ENCODE results near the gene MGAT5.

The MGAT5 gene

GRCh38 chr2:134457765-134458472 is 204.0 kb downstream of the MGAT5 start:
- Histone ChIP-seq H3K4me1 (ENCODE audit: control insufficient read depth, insufficient read depth, low read length, poor library complexity, severe bottlenecking) (no peaks in the 10 kb centered on the region), H3K9me3 (ENCODE audit: control insufficient read depth, low read length) (no peaks in the 10 kb centered on the region), H3K4me3 (ENCODE audit: extremely low read depth, insufficient read depth, low read length, poor library complexity, severe bottlenecking) (no peak overlapping the region), H3K36me3 (ENCODE audit: control insufficient read depth, insufficient read depth, low read length) (peaks cover 5% of the 10 kb centered on the region), H3K27ac (ENCODE audit: low read depth, low read length, severe bottlenecking) (no peak overlapping the region)
- 97% methylated on average over 13 to 16 of the region's 18 CpGs for WGBS, 2 experiments (ENCODE audit: insufficient coverage in 2 of 2)

- WGBS, 2 experiments (ENCODE audit: insufficient coverage in 2 of 2) = no CpG with 5 or more reads among the region's 6 CpGs
- no peak overlapping the region for H3K27ac ChIP-seq (ENCODE audit: low read depth, low read length, severe bottlenecking)
- H3K36me3 ChIP-seq (ENCODE audit: control insufficient read depth, insufficient read depth, low read length) = peaks cover 5% of the 10 kb centered on the region
- H3K9me3 ChIP-seq (ENCODE audit: control insufficient read depth, low read length) = no peaks in the 10 kb centered on the region
- H3K4me1 ChIP-seq (ENCODE audit: control insufficient read depth, insufficient read depth, low read length, poor library complexity, severe bottlenecking) = no peaks in the 10 kb centered on the region
- no peak overlapping the region for H3K4me3 ChIP-seq (ENCODE audit: extremely low read depth, insufficient read depth, low read length, poor library complexity, severe bottlenecking)
Measured at GRCh38 chr2:134458473-134458853, 204.6 kb downstream of the MGAT5 start.

- 88 to 95% methylated on average over 8 of the region's 10 CpGs for WGBS, 2 experiments (ENCODE audit: insufficient coverage in 2 of 2)
- Histone ChIP-seq H3K36me3 (ENCODE audit: control insufficient read depth, insufficient read depth, low read length) (peaks cover 3% of the 10 kb centered on the region), H3K27ac (ENCODE audit: low read depth, low read length, severe bottlenecking) (no peak overlapping the region), H3K9me3 (ENCODE audit: control insufficient read depth, low read length) (no peaks in the 10 kb centered on the region), H3K4me1 (ENCODE audit: control insufficient read depth, insufficient read depth, low read length, poor library complexity, severe bottlenecking) (no peaks in the 10 kb centered on the region), H3K4me3 (ENCODE audit: extremely low read depth, insufficient read depth, low read length, poor library complexity, severe bottlenecking) (no peak overlapping the region)
Measured at GRCh38 chr2:134458950-134459349, 205.1 kb downstream of the MGAT5 start.

GRCh38 chr2:134459706-134460406 is 206.0 kb downstream of the MGAT5 start:
- no peaks in the 10 kb centered on the region for H3K4me1 ChIP-seq (ENCODE audit: control insufficient read depth, insufficient read depth, low read length, poor library complexity, severe bottlenecking)
- no peak overlapping the region for H3K27ac ChIP-seq (ENCODE audit: low read depth, low read length, severe bottlenecking)
- 90 to 100% methylated on average over 4 to 9 of the region's 11 CpGs for WGBS, 2 experiments (ENCODE audit: insufficient coverage in 2 of 2)
- H3K36me3 ChIP-seq (ENCODE audit: control insufficient read depth, insufficient read depth, low read length) = peaks cover 3% of the 10 kb centered on the region
- H3K4me3 ChIP-seq (ENCODE audit: extremely low read depth, insufficient read depth, low read length, poor library complexity, severe bottlenecking) = no peak overlapping the region
- H3K9me3 ChIP-seq (ENCODE audit: control insufficient read depth, low read length) = no peaks in the 10 kb centered on the region

GRCh38 chr2:134460583-134460998 is 206.7 kb downstream of the MGAT5 start:
- Histone ChIP-seq H3K4me1 (ENCODE audit: control insufficient read depth, insufficient read depth, low read length, poor library complexity, severe bottlenecking) (no peaks in the 10 kb centered on the region), H3K4me3 (ENCODE audit: extremely low read depth, insufficient read depth, low read length, poor library complexity, severe bottlenecking) (no peak overlapping the region), H3K9me3 (ENCODE audit: control insufficient read depth, low read length) (no peaks in the 10 kb centered on the region), H3K27ac (ENCODE audit: low read depth, low read length, severe bottlenecking) (no peak overlapping the region), H3K36me3 (ENCODE audit: control insufficient read depth, insufficient read depth, low read length) (peaks cover 3% of the 10 kb centered on the region)
- 30 to 47% methylated on average over 7 to 8 of the region's 8 CpGs for WGBS, 2 experiments (ENCODE audit: insufficient coverage in 2 of 2)

- WGBS, 2 experiments (ENCODE audit: insufficient coverage in 2 of 2) = 87 to 98% methylated on average over 3 to 6 of the region's 6 CpGs
- Histone ChIP-seq H3K27ac (ENCODE audit: low read depth, low read length, severe bottlenecking) (no peak overlapping the region), H3K4me1 (ENCODE audit: control insufficient read depth, insufficient read depth, low read length, poor library complexity, severe bottlenecking) (no peaks in the 10 kb centered on the region), H3K36me3 (ENCODE audit: control insufficient read depth, insufficient read depth, low read length) (peaks cover 3% of the 10 kb centered on the region), H3K4me3 (ENCODE audit: extremely low read depth, insufficient read depth, low read length, poor library complexity, severe bottlenecking) (no peak overlapping the region), H3K9me3 (ENCODE audit: control insufficient read depth, low read length) (no peaks in the 10 kb centered on the region)
Measured at GRCh38 chr2:134461511-134461910, 207.6 kb downstream of the MGAT5 start.

GRCh38 chr2:134462275-134462674 is 208.4 kb downstream of the MGAT5 start:
- H3K9me3 ChIP-seq (ENCODE audit: control insufficient read depth, low read length) = no peaks in the 10 kb centered on the region
- H3K4me3 ChIP-seq (ENCODE audit: extremely low read depth, insufficient read depth, low read length, poor library complexity, severe bottlenecking) = no peak overlapping the region
- WGBS, 2 experiments (ENCODE audit: insufficient coverage in 2 of 2) = 75 to 88% methylated on average over 2 of the region's 6 CpGs
- no peaks in the 10 kb centered on the region for H3K4me1 ChIP-seq (ENCODE audit: control insufficient read depth, insufficient read depth, low read length, poor library complexity, severe bottlenecking)
- H3K36me3 ChIP-seq (ENCODE audit: control insufficient read depth, insufficient read depth, low read length) = no peaks in the 10 kb centered on the region
- no peak overlapping the region for H3K27ac ChIP-seq (ENCODE audit: low read depth, low read length, severe bottlenecking)

- Histone ChIP-seq H3K4me1 (ENCODE audit: control insufficient read depth, insufficient read depth, low read length, poor library complexity, severe bottlenecking) (no peaks in the 10 kb centered on the region), H3K36me3 (ENCODE audit: control insufficient read depth, insufficient read depth, low read length) (no peaks in the 10 kb centered on the region), H3K4me3 (ENCODE audit: extremely low read depth, insufficient read depth, low read length, poor library complexity, severe bottlenecking) (no peak overlapping the region), H3K27ac (ENCODE audit: low read depth, low read length, severe bottlenecking) (no peak overlapping the region), H3K9me3 (ENCODE audit: control insufficient read depth, low read length) (no peaks in the 10 kb centered on the region)
- 93% methylated on average over 9 to 10 of the region's 11 CpGs for WGBS, 2 experiments (ENCODE audit: insufficient coverage in 2 of 2)
Measured at GRCh38 chr2:134462791-134463698, 209.2 kb downstream of the MGAT5 start.

GRCh38 chr2:134463699-134464022 is 209.8 kb downstream of the MGAT5 start:
- no peaks in the 10 kb centered on the region for H3K9me3 ChIP-seq (ENCODE audit: control insufficient read depth, low read length)
- no peak overlapping the region for H3K4me3 ChIP-seq (ENCODE audit: extremely low read depth, insufficient read depth, low read length, poor library complexity, severe bottlenecking)
- WGBS, 2 experiments (ENCODE audit: insufficient coverage in 2 of 2) = 83 to 94% methylated on average over 7 of the region's 7 CpGs

GRCh38 chr2:134465228-134466105 is 211.6 kb downstream of the MGAT5 start:
- Histone ChIP-seq H3K27ac (ENCODE audit: low read depth, low read length, severe bottlenecking) (no peak overlapping the region), H3K4me1 (ENCODE audit: control insufficient read depth, insufficient read depth, low read length, poor library complexity, severe bottlenecking) (no peaks in the 10 kb centered on the region), H3K4me3 (ENCODE audit: extremely low read depth, insufficient read depth, low read length, poor library complexity, severe bottlenecking) (no peak overlapping the region), H3K36me3 (ENCODE audit: control insufficient read depth, insufficient read depth, low read length) (no peaks in the 10 kb centered on the region), H3K9me3 (ENCODE audit: control insufficient read depth, low read length) (no peaks in the 10 kb centered on the region)
- 87 to 88% methylated on average over 4 to 5 of the region's 6 CpGs for WGBS, 2 experiments (ENCODE audit: insufficient coverage in 2 of 2)

More at GRCh38 chr2:134463699-134464022, 209.8 kb downstream of the MGAT5 start:
- Histone ChIP-seq H3K27ac (ENCODE audit: low read depth, low read length, severe bottlenecking) (no peak overlapping the region), H3K4me1 (ENCODE audit: control insufficient read depth, insufficient read depth, low read length, poor library complexity, severe bottlenecking) (no peaks in the 10 kb centered on the region), H3K36me3 (ENCODE audit: control insufficient read depth, insufficient read depth, low read length) (no peaks in the 10 kb centered on the region)

Data from mesodermal cell (in vitro differentiated cells).